HFFc6 (cell line): ENCODE measurements around the gene UTP3. TPM values are rescaled to one million over a fixed set of nuclear protein-coding genes. Genes with fewer than 3 reads are reported as not detected.
"Not testable (repeated sequence)": the region's sequence is repeated elsewhere in the genome, so short reads cannot be mapped to it uniquely, and the experiment has no call there.

Source experiments
- DNase-seq: peaks from one replicate; pipeline ENCODE4 v3.0.0-alpha.2; 2018
- H3K27ac Mint-ChIP-seq: 2 replicates; pipeline ENCODE4 v1.8.0; 2020; ENCODE audit warnings: mild to moderate bottlenecking, mixed read lengths
- H3K27me3 Mint-ChIP-seq: 2 replicates; pipeline ENCODE4 v1.8.0; 2021; ENCODE audit warnings: mild to moderate bottlenecking, moderate library complexity, mixed read lengths; ENCODE audit not compliant: insufficient read depth
- H3K36me3 Mint-ChIP-seq: 2 replicates; pipeline ENCODE4 v1.8.0; 2021; ENCODE audit warnings: low read depth, mixed read lengths
- H3K4me1 Mint-ChIP-seq: 2 replicates; pipeline ENCODE4 v1.8.0; 2020; ENCODE audit warnings: low read depth, mixed read lengths
- H3K4me3 Mint-ChIP-seq: 2 replicates; pipeline ENCODE4 v1.8.0; 2020; ENCODE audit warnings: mild to moderate bottlenecking, moderate library complexity, mixed read lengths
- H3K9me3 Mint-ChIP-seq: 2 replicates; pipeline ENCODE4 v1.8.0; 2020; ENCODE audit warnings: mild to moderate bottlenecking, mixed read lengths
- total RNA-seq, 6 experiments: library from RNA; stranded (reverse); fragmentation: NEBNext Ultra II Directional; extraction: Animal tissue kit (Norgen Biotek cat#: 25700); gene quantifications; 2 replicates in 1 of 6; 3 replicates in 5 of 6; pipeline ENCODE4 v1.2.3, GENCODE V29; 2021
- TF ChIP-seq, protein P1 (sequence below): fragments of 200-600 bp; sonication (generic); IDR thresholded peaks from 2 replicates; pipeline ENCODE4 v1.5.0; 2021; ENCODE audit warnings: antibody characterized with exemption, mild to moderate bottlenecking

The UTP3 gene
- total RNA-seq, 6 experiments from 2014 or later: 38.8 to 48.0 (median 43.1) TPM

DNA sequence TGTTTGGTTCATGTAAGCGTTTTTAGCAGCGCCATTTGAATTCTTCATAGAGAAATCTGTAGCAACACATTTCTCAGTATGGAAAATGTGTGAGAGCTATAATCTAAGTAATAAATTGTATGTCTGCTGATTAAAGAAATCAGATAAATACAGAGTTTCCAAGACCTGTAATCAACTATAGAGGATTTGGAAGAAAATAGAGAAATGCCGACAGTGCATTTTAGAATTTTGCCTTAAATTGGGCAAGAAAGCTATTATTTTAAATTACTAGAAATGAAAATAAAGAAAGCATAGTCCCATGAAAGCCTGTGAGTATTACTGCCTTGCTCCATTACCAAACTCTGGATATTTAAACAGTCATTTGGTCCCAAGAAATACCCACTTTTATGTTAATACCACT is 36.1 kb downstream of the UTP3 start:
- DNase-seq: no peak

GRCh38 chr4:70725633-70726032 is 37.3 kb downstream of the UTP3 start:
- Mint-ChIP-seq H3K9me3 (no peaks in the 10 kb centered on the region), H3K4me3 (no peak overlapping the region), H3K27me3 (no peaks in the 10 kb centered on the region), H3K36me3 (peaks cover 19% of the 10 kb centered on the region), H3K4me1 (peaks cover 26% of the 10 kb centered on the region), H3K27ac (no peak overlapping the region)
- no peak for DNase-seq
- TF ChIP-seq, protein P1, sequence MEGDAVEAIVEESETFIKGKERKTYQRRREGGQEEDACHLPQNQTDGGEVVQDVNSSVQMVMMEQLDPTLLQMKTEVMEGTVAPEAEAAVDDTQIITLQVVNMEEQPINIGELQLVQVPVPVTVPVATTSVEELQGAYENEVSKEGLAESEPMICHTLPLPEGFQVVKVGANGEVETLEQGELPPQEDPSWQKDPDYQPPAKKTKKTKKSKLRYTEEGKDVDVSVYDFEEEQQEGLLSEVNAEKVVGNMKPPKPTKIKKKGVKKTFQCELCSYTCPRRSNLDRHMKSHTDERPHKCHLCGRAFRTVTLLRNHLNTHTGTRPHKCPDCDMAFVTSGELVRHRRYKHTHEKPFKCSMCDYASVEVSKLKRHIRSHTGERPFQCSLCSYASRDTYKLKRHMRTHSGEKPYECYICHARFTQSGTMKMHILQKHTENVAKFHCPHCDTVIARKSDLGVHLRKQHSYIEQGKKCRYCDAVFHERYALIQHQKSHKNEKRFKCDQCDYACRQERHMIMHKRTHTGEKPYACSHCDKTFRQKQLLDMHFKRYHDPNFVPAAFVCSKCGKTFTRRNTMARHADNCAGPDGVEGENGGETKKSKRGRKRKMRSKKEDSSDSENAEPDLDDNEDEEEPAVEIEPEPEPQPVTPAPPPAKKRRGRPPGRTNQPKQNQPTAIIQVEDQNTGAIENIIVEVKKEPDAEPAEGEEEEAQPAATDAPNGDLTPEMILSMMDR: no peak

More for the DNA sequence above, 36.1 kb downstream of the UTP3 start:
- Mint-ChIP-seq H3K9me3 (no peaks in the 10 kb centered on the region), H3K27me3 (no peaks in the 10 kb centered on the region), H3K36me3 (peaks cover 19% of the 10 kb centered on the region), H3K4me1 (peaks cover 26% of the 10 kb centered on the region), H3K27ac (no peak overlapping the region), H3K4me3 (peak overlapping the region; percentile 11; the same call in 1 of the 2 replicates)
- TF ChIP-seq, protein P1: no peak

GRCh38 chr4:70726515-70726914 is 38.2 kb downstream of the UTP3 start:
- DNase-seq, H3K4me3 Mint-ChIP-seq, H3K27ac Mint-ChIP-seq, H3K9me3 Mint-ChIP-seq, H3K27me3 Mint-ChIP-seq: not testable (repeated sequence)
- H3K36me3 Mint-ChIP-seq: peaks cover 19% of the 10 kb centered on the region
- peaks cover 22% of the 10 kb centered on the region for H3K4me1 Mint-ChIP-seq

DNA sequence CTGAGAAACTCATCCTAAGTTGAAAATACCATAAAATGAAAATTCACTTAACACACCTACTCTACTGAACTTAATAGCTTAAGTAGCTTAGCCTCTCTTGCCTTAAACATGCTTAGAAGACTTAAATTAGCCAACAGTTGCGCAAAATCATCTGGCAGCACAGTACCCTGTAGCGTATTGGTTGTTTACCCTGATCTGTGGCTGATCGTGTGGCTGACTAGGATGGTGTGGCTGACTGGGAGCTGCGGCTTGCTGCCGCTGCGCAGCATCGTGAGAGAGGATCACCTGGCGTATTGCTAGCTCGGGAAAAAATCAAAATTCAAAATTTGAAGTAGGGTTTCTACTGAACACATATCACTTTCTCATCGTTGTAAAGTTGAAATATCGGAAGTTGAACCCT is 39.8 kb downstream of the UTP3 start:
- no peak overlapping the region for H3K4me3 Mint-ChIP-seq

DNA sequence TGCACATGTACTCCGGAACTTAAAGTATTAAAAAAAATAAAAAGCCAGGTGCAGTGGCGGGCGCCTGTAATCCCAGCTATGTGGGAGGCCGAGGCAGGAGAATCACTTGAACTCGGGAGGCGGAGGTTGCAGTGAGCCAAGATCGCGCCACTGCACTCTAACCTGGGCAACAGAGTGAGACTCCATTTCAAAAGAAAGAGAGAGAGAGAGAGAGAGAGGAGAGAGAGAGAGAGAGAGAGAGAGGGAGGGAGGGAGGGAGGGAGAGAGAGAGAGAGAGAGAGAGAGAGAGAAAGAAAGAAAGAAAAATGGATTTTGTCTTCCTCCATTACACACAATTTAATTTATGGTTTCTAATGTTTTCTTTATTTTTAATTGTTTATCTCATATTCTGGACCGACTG is 44.5 kb downstream of the UTP3 start:
- H3K36me3 Mint-ChIP-seq, H3K27ac Mint-ChIP-seq, H3K4me3 Mint-ChIP-seq, DNase-seq, H3K9me3 Mint-ChIP-seq, H3K27me3 Mint-ChIP-seq: not testable (repeated sequence)
- peaks cover 25% of the 10 kb centered on the region for H3K4me1 Mint-ChIP-seq

More for the DNA sequence above, 39.8 kb downstream of the UTP3 start:
- DNase-seq: no peak
- Mint-ChIP-seq H3K27ac (no peak overlapping the region), H3K36me3 (peaks cover 19% of the 10 kb centered on the region), H3K4me1 (peaks cover 9% of the 10 kb centered on the region), H3K27me3 (no peaks in the 10 kb centered on the region), H3K9me3 (no peaks in the 10 kb centered on the region)
- TF ChIP-seq, protein P1: no peak

DNA sequence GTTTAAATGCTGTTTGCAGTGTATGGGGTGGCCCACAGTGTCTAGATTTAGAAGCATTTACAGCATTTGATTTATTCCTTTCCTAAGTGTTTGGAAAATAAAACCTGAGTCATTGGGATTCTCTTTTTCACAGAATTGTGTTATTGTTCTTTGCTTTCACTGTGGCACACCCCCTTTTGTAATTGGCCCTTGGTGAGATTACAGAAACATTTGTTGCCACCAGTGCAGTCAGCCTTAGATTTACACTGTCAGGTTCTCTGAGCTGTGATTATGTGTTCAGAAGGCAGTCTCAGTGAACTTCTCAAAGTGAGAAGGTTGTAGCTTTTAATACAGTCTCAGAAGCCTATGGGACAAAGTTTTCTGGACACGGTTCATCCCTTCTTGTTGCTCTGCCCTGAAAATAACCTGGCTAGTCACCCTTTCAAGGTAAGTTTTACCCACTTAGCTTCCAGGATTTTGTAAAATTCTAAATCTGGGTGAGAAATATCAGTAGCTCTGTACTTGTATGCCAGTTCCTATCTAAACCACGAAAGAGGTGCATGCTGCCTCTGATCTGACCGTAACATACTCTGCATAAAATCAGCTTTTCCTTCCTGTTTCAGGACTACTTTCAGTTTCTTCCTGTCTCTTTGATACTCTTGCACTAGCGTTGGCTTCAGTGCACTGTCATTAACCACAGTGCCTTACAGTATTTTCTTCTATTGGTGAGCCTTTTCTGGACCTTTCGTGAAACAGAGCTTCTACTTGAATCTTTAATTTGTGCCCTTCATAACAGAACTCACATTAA is 46.0 kb downstream of the UTP3 start:
- Mint-ChIP-seq H3K27ac (peak overlapping the region; percentile 72), H3K9me3 (no peaks in the 10 kb centered on the region), H3K4me1 (peaks cover 25% of the 10 kb centered on the region), H3K4me3 (peak overlapping the region; percentile 85), H3K27me3 (no peaks in the 10 kb centered on the region), H3K36me3 (no peaks in the 10 kb centered on the region; the same call in 1 of the 2 replicates)
- TF ChIP-seq, protein P1: no peak
- peak; percentile 58 for DNase-seq
